Globus pallidus (tissue), 1 donor: ENCODE measurements around the gene NOS1.

Experiments
- DNase-seq: peaks from one replicate; pipeline ENCODE4 v3.0.0-alpha.2; 2015; ENCODE audit warnings: low spot score

The NOS1 gene

GRCh38 chr12:117172168-117172567, 189.3 kb downstream of the NOS1 start:
- no peak for DNase-seq

GRCh38 chr12:117171499-117172162, 189.8 kb downstream of the NOS1 start:
- no peak for DNase-seq

- no peak for DNase-seq
Observed at GRCh38 chr12:117169548-117169947, 191.9 kb downstream of the NOS1 start.

GRCh38 chr12:117168976-117169375, 192.4 kb downstream of the NOS1 start:
- no peak for DNase-seq

GRCh38 chr12:117167769-117168168, 193.7 kb downstream of the NOS1 start:
- no peak for DNase-seq

- no peak for DNase-seq
Observed at GRCh38 chr12:117166107-117166506, 195.3 kb downstream of the NOS1 start.

- DNase-seq, result no peak
Observed at GRCh38 chr12:117165342-117165741, 196.1 kb downstream of the NOS1 start.

- DNase-seq, result no peak
Observed at GRCh38 chr12:117162633-117163032, 198.8 kb downstream of the NOS1 start.

GRCh38 chr12:117162167-117162539, 199.3 kb downstream of the NOS1 start:
- no peak for DNase-seq

- DNase-seq, result no peak
Observed at GRCh38 chr12:117161460-117162166, 199.8 kb downstream of the NOS1 start.

- DNase-seq, result no peak
Observed at GRCh38 chr12:117159674-117160073, 201.8 kb downstream of the NOS1 start.

- DNase-seq, result no peak
Observed at GRCh38 chr12:117158911-117159553, 202.4 kb downstream of the NOS1 start.
